Measurements from ENCODE around the gene PRKCI.
"Not testable (repeated sequence)": the region's sequence is repeated elsewhere in the genome, so short reads cannot be mapped to it uniquely, and the experiment has no call there.

The PRKCI gene

GRCh38 chr3:170331143-170331542, 108.9 kb downstream of the PRKCI start:
- Histone ChIP-seq H3K27me3 (ENCODE audit: control insufficient read depth in 2 of 2, insufficient read depth in 2 of 2, low read length in 2 of 2) (no peaks in the 10 kb centered on the region), H3K4me1 (ENCODE audit: control insufficient read depth in 2 of 2, insufficient read depth in 2 of 2, low read length in 2 of 2) (peaks cover 5 to 6% of the 10 kb centered on the region in 2 donors), H3K9me3 (ENCODE audit: control insufficient read depth in 2 of 2, low read length in 2 of 2) (no peaks in the 10 kb centered on the region), H3K27ac (ENCODE audit: low read depth in 2 of 2, low read length in 2 of 2) (peak overlapping the region; percentile 59 to 70), H3K36me3 (ENCODE audit: control insufficient read depth in 2 of 2, insufficient read depth in 2 of 2, low read length in 2 of 2) (no peaks in the 10 kb centered on the region), H3K9ac (ENCODE audit: low read depth in 1 of 2, low read length in 2 of 2) (no peak overlapping the region), H3K4me3 (ENCODE audit: low read length in 2 of 2) (no peak overlapping the region)

GRCh38 chr3:170337420-170337819, 115.2 kb downstream of the PRKCI start:
- Histone ChIP-seq H3K4me3 (ENCODE audit: low read length in 2 of 2) (no peak overlapping the region), H3K9ac (ENCODE audit: low read depth in 1 of 2, low read length in 2 of 2) (no peak overlapping the region), H3K9me3 (ENCODE audit: control insufficient read depth in 2 of 2, low read length in 2 of 2) (peaks cover 0 to 4% of the 10 kb centered on the region in 2 donors), H3K4me1 (ENCODE audit: control insufficient read depth in 2 of 2, insufficient read depth in 2 of 2, low read length in 2 of 2) (no peaks in the 10 kb centered on the region), H3K27ac (ENCODE audit: low read depth in 2 of 2, low read length in 2 of 2) (no peak overlapping the region), H3K36me3 (ENCODE audit: control insufficient read depth in 2 of 2, insufficient read depth in 2 of 2, low read length in 2 of 2) (no peaks in the 10 kb centered on the region), H3K27me3 (ENCODE audit: control insufficient read depth in 2 of 2, insufficient read depth in 2 of 2, low read length in 2 of 2) (no peaks in the 10 kb centered on the region)

- Histone ChIP-seq H3K9ac (ENCODE audit: low read depth in 1 of 2, low read length in 2 of 2) (no peak overlapping the region), H3K27ac (ENCODE audit: low read depth in 2 of 2, low read length in 2 of 2) (no peak overlapping the region), H3K9me3 (ENCODE audit: control insufficient read depth in 2 of 2, low read length in 2 of 2) (peaks cover 0 to 4% of the 10 kb centered on the region in 2 donors), H3K27me3 (ENCODE audit: control insufficient read depth in 2 of 2, insufficient read depth in 2 of 2, low read length in 2 of 2) (no peaks in the 10 kb centered on the region), H3K4me3 (ENCODE audit: low read length in 2 of 2) (no peak overlapping the region), H3K36me3 (ENCODE audit: control insufficient read depth in 2 of 2, insufficient read depth in 2 of 2, low read length in 2 of 2) (no peaks in the 10 kb centered on the region), H3K4me1 (ENCODE audit: control insufficient read depth in 2 of 2, insufficient read depth in 2 of 2, low read length in 2 of 2) (no peaks in the 10 kb centered on the region)
These were observed 116.6 kb downstream of the PRKCI start for GRCh38 chr3:170338690-170339340.

- not testable (repeated sequence) for H3K4me3 ChIP-seq (ENCODE audit: low read length in 2 of 2); H3K36me3 ChIP-seq (ENCODE audit: control insufficient read depth in 2 of 2, insufficient read depth in 2 of 2, low read length in 2 of 2); H3K9ac ChIP-seq (ENCODE audit: low read depth in 1 of 2, low read length in 2 of 2); H3K27ac ChIP-seq (ENCODE audit: low read depth in 2 of 2, low read length in 2 of 2); H3K27me3 ChIP-seq (ENCODE audit: control insufficient read depth in 2 of 2, insufficient read depth in 2 of 2, low read length in 2 of 2); H3K9me3 ChIP-seq (ENCODE audit: control insufficient read depth in 2 of 2, low read length in 2 of 2); H3K4me1 ChIP-seq (ENCODE audit: control insufficient read depth in 2 of 2, insufficient read depth in 2 of 2, low read length in 2 of 2)
These were observed 120.0 kb downstream of the PRKCI start for GRCh38 chr3:170342273-170342672.

GRCh38 chr3:170343859-170344258, 121.6 kb downstream of the PRKCI start:
- H3K27ac ChIP-seq (ENCODE audit: low read depth in 2 of 2, low read length in 2 of 2); H3K4me1 ChIP-seq (ENCODE audit: control insufficient read depth in 2 of 2, insufficient read depth in 2 of 2, low read length in 2 of 2): not testable (repeated sequence)

GRCh38 chr3:170344971-170345370, 122.7 kb downstream of the PRKCI start:
- no peaks in the 10 kb centered on the region for H3K9me3 ChIP-seq (ENCODE audit: control insufficient read depth in 2 of 2, low read length in 2 of 2)
- H3K9ac ChIP-seq (ENCODE audit: low read depth in 1 of 2, low read length in 2 of 2) = no peak overlapping the region
- H3K36me3 ChIP-seq (ENCODE audit: control insufficient read depth in 2 of 2, insufficient read depth in 2 of 2, low read length in 2 of 2) = no peaks in the 10 kb centered on the region
- no peak overlapping the region for H3K4me3 ChIP-seq (ENCODE audit: low read length in 2 of 2)
- H3K27ac ChIP-seq (ENCODE audit: low read depth in 2 of 2, low read length in 2 of 2) = no peak overlapping the region
- H3K27me3 ChIP-seq (ENCODE audit: control insufficient read depth in 2 of 2, insufficient read depth in 2 of 2, low read length in 2 of 2) = no peaks in the 10 kb centered on the region
- H3K4me1 ChIP-seq (ENCODE audit: control insufficient read depth in 2 of 2, insufficient read depth in 2 of 2, low read length in 2 of 2) = no peaks in the 10 kb centered on the region

More at GRCh38 chr3:170343859-170344258, 121.6 kb downstream of the PRKCI start:
- not testable (repeated sequence) for H3K36me3 ChIP-seq (ENCODE audit: control insufficient read depth in 2 of 2, insufficient read depth in 2 of 2, low read length in 2 of 2); H3K9ac ChIP-seq (ENCODE audit: low read depth in 1 of 2, low read length in 2 of 2); H3K4me3 ChIP-seq (ENCODE audit: low read length in 2 of 2); H3K27me3 ChIP-seq (ENCODE audit: control insufficient read depth in 2 of 2, insufficient read depth in 2 of 2, low read length in 2 of 2); H3K9me3 ChIP-seq (ENCODE audit: control insufficient read depth in 2 of 2, low read length in 2 of 2)

- Histone ChIP-seq H3K9me3 (ENCODE audit: control insufficient read depth in 2 of 2, low read length in 2 of 2) (no peaks in the 10 kb centered on the region), H3K9ac (ENCODE audit: low read depth in 1 of 2, low read length in 2 of 2) (no peak overlapping the region)
These were observed 124.5 kb downstream of the PRKCI start for GRCh38 chr3:170346481-170347392.

GRCh38 chr3:170350515-170351413, 128.5 kb downstream of the PRKCI start:
- Histone ChIP-seq H3K36me3 (ENCODE audit: control insufficient read depth in 2 of 2, insufficient read depth in 2 of 2, low read length in 2 of 2) (no peaks in the 10 kb centered on the region), H3K27me3 (ENCODE audit: control insufficient read depth in 2 of 2, insufficient read depth in 2 of 2, low read length in 2 of 2) (no peaks in the 10 kb centered on the region), H3K4me1 (ENCODE audit: control insufficient read depth in 2 of 2, insufficient read depth in 2 of 2, low read length in 2 of 2) (peaks cover 0 to 4% of the 10 kb centered on the region in 2 donors), H3K9ac (ENCODE audit: low read depth in 1 of 2, low read length in 2 of 2) (no peak overlapping the region), H3K4me3 (ENCODE audit: low read length in 2 of 2) (no peak overlapping the region), H3K27ac (ENCODE audit: low read depth in 2 of 2, low read length in 2 of 2) (no peak overlapping the region), H3K9me3 (ENCODE audit: control insufficient read depth in 2 of 2, low read length in 2 of 2) (no peaks in the 10 kb centered on the region)

More at GRCh38 chr3:170346481-170347392, 124.5 kb downstream of the PRKCI start:
- no peak overlapping the region for H3K4me3 ChIP-seq (ENCODE audit: low read length in 2 of 2)
- H3K4me1 ChIP-seq (ENCODE audit: control insufficient read depth in 2 of 2, insufficient read depth in 2 of 2, low read length in 2 of 2) = no peaks in the 10 kb centered on the region
- no peaks in the 10 kb centered on the region for H3K27me3 ChIP-seq (ENCODE audit: control insufficient read depth in 2 of 2, insufficient read depth in 2 of 2, low read length in 2 of 2)
- H3K27ac ChIP-seq (ENCODE audit: low read depth in 2 of 2, low read length in 2 of 2) = no peak overlapping the region
- H3K36me3 ChIP-seq (ENCODE audit: control insufficient read depth in 2 of 2, insufficient read depth in 2 of 2, low read length in 2 of 2) = no peaks in the 10 kb centered on the region

GRCh38 chr3:170352936-170353335, 130.7 kb downstream of the PRKCI start:
- H3K4me1 ChIP-seq (ENCODE audit: control insufficient read depth in 2 of 2, insufficient read depth in 2 of 2, low read length in 2 of 2) = peaks cover 2 to 8% of the 10 kb centered on the region in 2 donors
- H3K36me3 ChIP-seq (ENCODE audit: control insufficient read depth in 2 of 2, insufficient read depth in 2 of 2, low read length in 2 of 2) = no peaks in the 10 kb centered on the region
- no peak overlapping the region for H3K4me3 ChIP-seq (ENCODE audit: low read length in 2 of 2)
- H3K9ac ChIP-seq (ENCODE audit: low read depth in 1 of 2, low read length in 2 of 2) = no peak overlapping the region
- no peaks in the 10 kb centered on the region for H3K27me3 ChIP-seq (ENCODE audit: control insufficient read depth in 2 of 2, insufficient read depth in 2 of 2, low read length in 2 of 2)
- no peaks in the 10 kb centered on the region for H3K9me3 ChIP-seq (ENCODE audit: control insufficient read depth in 2 of 2, low read length in 2 of 2)
- H3K27ac ChIP-seq (ENCODE audit: low read depth in 2 of 2, low read length in 2 of 2) = no peak overlapping the region

All from mucosa of rectum (tissue), 2 donors.